Left colon (tissue), 2 donors: ENCODE measurements around the gene PITPNB. TPM values are rescaled to one million over a fixed set of nuclear protein-coding genes. Genes with fewer than 3 reads are reported as not detected.

Experiments used
- ATAC-seq: fragments of 200-7000 bp; cut with Tn5 transposase; one replicate; pipeline ENCODE4 v1.9.1; 2020; ENCODE audit warnings: mild to moderate bottlenecking, moderate library complexity
- DNase-seq, 2 donors: peaks; one replicate each; pipeline ENCODE4 v3.0.0-alpha.2; 2020
- intact Hi-C, 2 donors: fragments of 100-400 bp; cut with DNase I in 1 of 2; cut with micrococcal nuclease in 1 of 2; formaldehyde crosslinking; loops; one replicate each; pipeline versions ENCODE4 v1.11.2 to v1.14.0; 2022; cut with DNase I, micrococcal nuclease
- long read RNA-seq: library from polyadenylated mRNA; unstranded; transcript quantifications from one replicate; pipeline ENCODE4 v2.0.0, GENCODE V29; 2021
- total RNA-seq, 2 donors: library from RNA; stranded (reverse); fragmentation: NEBNext Ultra II Directional; extraction: Animal tissue kit (Norgen Biotek cat#: 25700); gene quantifications; one replicate each; pipeline ENCODE4 v1.2.1, GENCODE V29; 2021
- donor health status: DM: no; HTN: no; CAD: no.
- donor health status: DM: yes; HTN: yes; CAD: no.

PITPNB gene
- total RNA-seq = 10 to 100 TPM; 44.4 to 46.7 TPM
- long read RNA-seq, partial matches to known transcripts = 4 of 79 reads
- long read RNA-seq, other reads (novel, unspliced or antisense) = 69 of 79 reads

GRCh38 chr22:27919222-27919941, at the start of gene PITPNB:
Gene PITPNB (minus strand): TSS chr22:27919256. CDS start chr22:27919191, 65 bp downstream.
- ATAC-seq (peak; percentile 94), DNase-seq (peak; percentile 96 to 98)
- intact Hi-C loops = no loop called here

- ATAC-seq (no peak), DNase-seq (no peak)
- intact Hi-C loops = no loop called here
Measured at GRCh38 chr22:27966168-27967064, 47.4 kb upstream of the PITPNB start.

DNA sequence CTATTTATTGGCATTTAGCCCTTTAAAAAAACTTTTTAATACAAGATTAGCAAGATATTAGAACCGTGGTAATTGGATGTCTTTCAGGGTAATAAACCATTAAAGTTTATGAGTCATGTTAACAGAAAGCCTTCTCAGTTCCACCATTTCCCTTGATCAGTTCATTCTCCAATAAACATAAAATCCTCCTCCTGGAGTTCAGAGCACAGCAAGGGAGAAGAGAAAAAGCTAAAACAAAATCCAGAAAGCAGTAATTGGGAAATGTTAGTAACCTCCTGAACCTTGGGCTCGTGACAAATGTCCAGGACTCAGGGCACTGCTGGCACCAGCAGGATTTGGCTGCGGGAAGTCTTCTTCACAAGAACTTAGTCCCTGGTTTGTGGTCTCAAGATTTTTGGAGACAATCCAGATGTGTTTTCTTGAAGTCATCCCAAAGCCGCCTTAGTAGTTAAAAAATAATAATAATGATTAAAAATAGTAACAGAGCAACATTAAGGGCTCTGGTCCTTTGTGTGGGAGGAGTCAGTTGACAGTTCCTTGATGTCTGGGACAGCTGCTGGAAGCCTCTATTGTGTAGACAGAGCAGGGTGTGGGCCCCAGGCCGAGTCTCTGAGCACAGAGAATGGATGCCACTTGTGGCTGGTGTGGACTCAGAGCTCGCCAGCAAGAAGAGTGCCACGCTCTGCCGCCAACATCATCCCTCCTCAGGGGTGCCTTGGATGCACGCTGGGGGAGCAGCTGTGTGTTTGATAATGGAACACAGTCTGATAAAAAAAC, 43.4 kb upstream of the PITPNB start:
- DNase-seq (no peak), ATAC-seq (peak; percentile 66)
- intact Hi-C loops = no loop called here

- ATAC-seq = no peak
Measured at GRCh38 chr22:27961680-27962079, 42.6 kb upstream of the PITPNB start.

GRCh38 chr22:27961182-27961581, 42.1 kb upstream of the PITPNB start:
- DNase-seq (no peak), ATAC-seq (no peak)
- intact Hi-C loops = no loop called here

More at GRCh38 chr22:27961680-27962079, 42.6 kb upstream of the PITPNB start:
- no peak for DNase-seq
- intact Hi-C loops = no loop called here

GRCh38 chr22:27959335-27960090, 40.5 kb upstream of the PITPNB start:
- intact Hi-C loops = no loop called here
- no peak for ATAC-seq
- DNase-seq = no peak

- intact Hi-C loops = no loop called here
- ATAC-seq (no peak), DNase-seq (no peak)
Measured at GRCh38 chr22:27952779-27953178, 33.7 kb upstream of the PITPNB start.

GRCh38 chr22:27952091-27952490, 33.0 kb upstream of the PITPNB start:
- ATAC-seq = no peak
- no peak for DNase-seq
- intact Hi-C loops = no loop called here

GRCh38 chr22:27949421-27949820, 30.4 kb upstream of the PITPNB start:
- DNase-seq (no peak), ATAC-seq (no peak)
- intact Hi-C loops = no loop called here

GRCh38 chr22:27948569-27948968, 29.5 kb upstream of the PITPNB start:
- intact Hi-C loops = no loop called here
- ATAC-seq (no peak), DNase-seq (no peak)

DNA sequence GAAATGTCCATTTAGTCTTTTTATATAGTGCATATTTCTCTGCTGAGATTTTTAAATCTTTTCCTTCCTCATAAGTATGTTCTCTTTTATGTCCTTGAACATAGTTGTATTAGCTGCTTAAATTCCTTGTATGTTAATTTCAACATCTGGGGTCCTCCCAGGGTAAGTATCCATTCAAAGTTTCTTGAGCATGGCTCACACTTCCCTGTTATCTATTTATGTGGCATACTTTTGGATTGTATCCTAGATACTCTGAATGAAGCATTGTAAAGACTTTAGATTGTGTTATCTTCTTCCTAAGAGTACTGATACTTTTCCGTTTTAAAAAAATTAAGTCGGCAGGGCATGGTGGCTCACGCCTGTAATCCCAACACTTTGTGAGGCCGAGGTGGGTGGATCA, 28.4 kb upstream of the PITPNB start:
- intact Hi-C loops = no loop called here
- DNase-seq (no peak), ATAC-seq (no peak)

GRCh38 chr22:27941143-27941542, 22.1 kb upstream of the PITPNB start:
- DNase-seq = no peak
- intact Hi-C loops = no loop called here
- ATAC-seq = no peak

GRCh38 chr22:27937453-27937852, 18.4 kb upstream of the PITPNB start:
- intact Hi-C loops = no loop called here
- DNase-seq (no peak), ATAC-seq (no peak)

GRCh38 chr22:27935897-27936296, 16.8 kb upstream of the PITPNB start:
- intact Hi-C loops = no loop called here
- ATAC-seq (peak; percentile 96), DNase-seq (no peak)

DNA sequence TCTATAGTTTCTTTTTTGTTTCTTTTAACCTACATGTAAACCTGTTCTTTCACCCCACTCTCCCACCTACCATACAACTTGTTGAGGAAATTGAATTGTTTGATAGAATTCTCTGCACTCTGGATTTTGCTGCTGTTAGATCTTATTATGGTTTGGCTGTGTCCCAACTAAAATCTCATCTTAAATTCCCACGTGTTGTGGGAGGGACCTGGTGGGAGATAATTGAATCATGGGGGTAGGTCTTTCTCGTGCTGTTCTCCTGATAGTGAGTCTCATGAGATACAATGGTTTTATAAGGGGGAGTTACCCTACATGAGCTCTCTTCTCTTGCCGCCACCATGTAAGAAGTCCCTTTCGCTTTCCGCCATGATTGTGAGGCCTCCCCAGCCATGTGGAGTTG, 15.0 kb upstream of the PITPNB start:
- DNase-seq (no peak), ATAC-seq (no peak)
- intact Hi-C loops = no loop called here

DNA sequence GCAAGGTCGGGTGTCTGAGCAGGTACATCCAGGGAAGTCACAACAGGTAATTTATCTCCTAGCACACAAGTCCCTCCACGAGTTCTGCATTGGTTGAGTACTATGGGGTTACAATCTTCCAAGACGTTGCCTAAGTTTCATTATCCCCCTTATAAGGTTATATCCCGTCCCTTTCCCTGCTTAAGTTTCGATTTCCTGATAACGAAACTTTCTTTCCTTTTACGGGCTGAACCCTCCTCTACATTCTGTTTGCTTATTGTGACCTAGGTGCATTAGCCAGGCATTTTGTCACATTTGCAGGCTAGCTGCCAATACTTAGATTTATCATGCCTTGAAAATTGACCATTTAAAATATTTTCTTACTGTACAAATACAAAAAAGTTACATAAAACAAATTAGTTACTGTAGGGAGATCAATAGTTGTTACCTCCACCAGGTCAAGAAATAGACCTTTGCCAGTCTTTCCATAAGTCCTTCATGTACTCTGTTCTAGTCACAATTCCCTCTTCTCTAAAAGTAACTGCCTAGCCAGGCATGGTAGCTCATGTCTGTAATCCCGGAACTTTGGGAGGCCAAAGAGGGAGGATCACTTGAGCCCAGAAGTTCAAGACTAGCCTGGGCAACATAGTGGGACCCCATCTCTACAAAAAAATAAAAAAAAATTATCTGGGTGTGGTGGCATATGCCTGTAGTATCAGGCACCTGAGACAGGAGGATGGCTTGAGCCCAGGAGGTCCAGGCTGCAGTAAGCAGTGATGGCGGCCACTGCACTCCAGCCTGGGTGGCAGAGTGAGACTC, 14.3 kb upstream of the PITPNB start:
- ATAC-seq = no peak
- intact Hi-C loops = no loop called here
- DNase-seq = no peak

DNA sequence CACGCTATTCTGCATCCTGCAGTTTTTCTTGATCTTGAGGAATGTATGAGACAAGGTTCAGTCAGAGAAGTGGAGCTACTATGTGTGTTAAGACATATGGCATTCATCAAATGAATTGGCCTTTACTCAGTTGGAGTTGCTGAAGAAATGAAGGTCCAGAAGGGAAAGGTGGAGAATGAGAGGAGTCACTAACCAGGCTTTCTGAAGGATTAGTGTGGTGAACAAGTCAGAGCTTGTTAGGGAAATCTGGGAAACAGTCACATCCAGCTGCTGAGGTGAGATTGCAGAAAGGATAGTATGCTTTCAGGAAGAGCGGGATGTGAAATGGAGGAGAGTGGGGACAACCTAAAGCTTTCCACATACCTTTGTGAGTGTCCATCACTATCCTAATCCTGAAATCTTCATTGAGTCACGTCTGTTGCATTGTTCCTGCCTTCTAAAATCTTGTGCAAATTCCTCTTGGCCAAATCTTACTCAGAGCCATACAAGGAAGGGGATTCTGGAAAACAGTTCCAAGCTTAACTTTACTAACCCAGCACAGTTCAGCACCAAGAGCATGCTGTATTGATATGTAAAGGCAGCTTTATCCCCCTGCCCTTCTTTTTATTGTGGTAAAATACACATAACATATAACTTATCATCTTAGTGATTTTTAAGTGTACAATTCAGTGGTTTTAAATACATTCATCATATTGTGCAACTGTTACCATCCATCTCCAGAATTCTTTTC, 11.4 kb upstream of the PITPNB start:
- intact Hi-C loops = no loop called here
- DNase-seq = no peak
- ATAC-seq = no peak
